ENCODE data around the gene MRPL58. TPM values are rescaled to one million over a fixed set of nuclear protein-coding genes. Genes with fewer than 3 reads are reported as not detected.
A peak's percentile ranks its signal among the peaks of the same experiment; 100 is the strongest.

Gene MRPL58
- total RNA-seq, 2 donors from 2014 or later: 16.9 TPM; not detected in 1

- 88 to 89% methylated on average over 3 of the region's 3 CpGs for WGBS, 2 donors
- no peaks in the 10 kb centered on the region for H3K9me3 ChIP-seq
- H3K4me3 ChIP-seq: no peak overlapping the region
- TF ChIP-seq, protein P1, sequence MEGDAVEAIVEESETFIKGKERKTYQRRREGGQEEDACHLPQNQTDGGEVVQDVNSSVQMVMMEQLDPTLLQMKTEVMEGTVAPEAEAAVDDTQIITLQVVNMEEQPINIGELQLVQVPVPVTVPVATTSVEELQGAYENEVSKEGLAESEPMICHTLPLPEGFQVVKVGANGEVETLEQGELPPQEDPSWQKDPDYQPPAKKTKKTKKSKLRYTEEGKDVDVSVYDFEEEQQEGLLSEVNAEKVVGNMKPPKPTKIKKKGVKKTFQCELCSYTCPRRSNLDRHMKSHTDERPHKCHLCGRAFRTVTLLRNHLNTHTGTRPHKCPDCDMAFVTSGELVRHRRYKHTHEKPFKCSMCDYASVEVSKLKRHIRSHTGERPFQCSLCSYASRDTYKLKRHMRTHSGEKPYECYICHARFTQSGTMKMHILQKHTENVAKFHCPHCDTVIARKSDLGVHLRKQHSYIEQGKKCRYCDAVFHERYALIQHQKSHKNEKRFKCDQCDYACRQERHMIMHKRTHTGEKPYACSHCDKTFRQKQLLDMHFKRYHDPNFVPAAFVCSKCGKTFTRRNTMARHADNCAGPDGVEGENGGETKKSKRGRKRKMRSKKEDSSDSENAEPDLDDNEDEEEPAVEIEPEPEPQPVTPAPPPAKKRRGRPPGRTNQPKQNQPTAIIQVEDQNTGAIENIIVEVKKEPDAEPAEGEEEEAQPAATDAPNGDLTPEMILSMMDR (IDR thresholded peaks at IDR 0.05): no peak
- TF ChIP-seq POLR2A (IDR thresholded peaks at IDR 0.05): no peak
- H3K4me1 ChIP-seq: peaks cover 54% of the 10 kb centered on the region
- DNase-seq (no peak), ATAC-seq (no peak)
- H3K27me3 ChIP-seq: no peaks in the 10 kb centered on the region
- H3K27ac ChIP-seq: no peak overlapping the region
- no peaks in the 10 kb centered on the region for H3K36me3 ChIP-seq (replicated peaks in 1 of 2; ENCODE audit: insufficient read depth in 1 of 2, low read depth in 2 of 2)
- intact Hi-C loops (cut with DNase I): no loop called here
Measured at GRCh38 chr17:74986206-74986576, 26.3 kb upstream of the MRPL58 start.

GRCh38 chr17:74987418-74987908, 25.0 kb upstream of the MRPL58 start, which contains the start of gene CDR2L:
CDR2L (plus strand) TSS chr17:74987632; CDS start chr17:74988044, 412 bp downstream.
- DNase-seq (peak; percentile 97 to 99 (median 98)), ATAC-seq (peak; percentile 92)
- TF ChIP-seq POLR2A (IDR thresholded peaks at IDR 0.05): peak; percentile 47 to 92 (median 67)
- TF ChIP-seq, protein P1 (IDR thresholded peaks at IDR 0.05): peak in 1 of 7 experiments; percentile 7
- peak within 1 kb of the TSS; percentile 76 to 87 (median 86) for H3K27ac ChIP-seq
- no peaks in the 10 kb centered on the region for H3K27me3 ChIP-seq
- no peaks in the 10 kb centered on the region for H3K36me3 ChIP-seq (replicated peaks in 1 of 2; ENCODE audit: insufficient read depth in 1 of 2, low read depth in 2 of 2)
- peaks cover 53% of the 10 kb centered on the region for H3K4me1 ChIP-seq
- H3K4me3 ChIP-seq: peak within 1 kb of the TSS; percentile 3 to 44
- intact Hi-C loops (cut with DNase I): no loop called here
- 0% methylated on average over 10 to 47 of the region's 51 CpGs for WGBS, 2 donors
- H3K9me3 ChIP-seq: no peaks in the 10 kb centered on the region

GRCh38 chr17:74987909-74988711, 24.4 kb upstream of the MRPL58 start:
- Histone ChIP-seq H3K9me3 (no peaks in the 10 kb centered on the region), H3K4me1 (peaks cover 56% of the 10 kb centered on the region), H3K36me3 (replicated peaks in 1 of 2; ENCODE audit: insufficient read depth in 1 of 2, low read depth in 2 of 2) (no peaks in the 10 kb centered on the region), H3K4me3 (peak overlapping the region; percentile 3 to 44), H3K27ac (peak overlapping the region; percentile 76 to 87 (median 86)), H3K27me3 (no peaks in the 10 kb centered on the region)
- WGBS, 2 donors: 3% methylated on average over 74 of the region's 76 CpGs; no CpG with 5 or more reads in 1 of the 2 donors
- peak; percentile 57 for ATAC-seq
- TF ChIP-seq POLR2A (IDR thresholded peaks at IDR 0.05): peak in 2 of 3 donors; percentile 55 to 59
- TF ChIP-seq, protein P1 (IDR thresholded peaks at IDR 0.05): peak in 5 of 7 experiments; percentile 8 to 38 (median 32)
- intact Hi-C loops (cut with DNase I): no loop called here
- peak; percentile 64 to 76 (median 73) for DNase-seq

- Histone ChIP-seq H3K27me3 (no peaks in the 10 kb centered on the region), H3K36me3 (replicated peaks in 1 of 2; ENCODE audit: insufficient read depth in 1 of 2, low read depth in 2 of 2) (no peaks in the 10 kb centered on the region), H3K9me3 (no peaks in the 10 kb centered on the region), H3K27ac (peak overlapping the region in 3 of 4 donors; percentile 79 to 88 (median 85)), H3K4me3 (no peak overlapping the region), H3K4me1 (peaks cover 78% of the 10 kb centered on the region)
- WGBS, 2 donors: 82 to 83% methylated on average over 10 of the region's 10 CpGs
- intact Hi-C loops (cut with DNase I): no loop called here
- ATAC-seq (no peak), DNase-seq (no peak)
- TF ChIP-seq POLR2A (IDR thresholded peaks at IDR 0.05): no peak
- TF ChIP-seq, protein P1 (IDR thresholded peaks at IDR 0.05): no peak
Measured at GRCh38 chr17:74990581-74991105, 21.8 kb upstream of the MRPL58 start.

Data from body of pancreas (tissue), 4 donors.